Globus pallidus (tissue), 1 donor: ENCODE measurements around the gene KLHDC7A.

Source experiments
- DNase-seq: peaks from one replicate; pipeline ENCODE4 v3.0.0-alpha.2; 2015; ENCODE audit warnings: low spot score

Gene KLHDC7A

DNA sequence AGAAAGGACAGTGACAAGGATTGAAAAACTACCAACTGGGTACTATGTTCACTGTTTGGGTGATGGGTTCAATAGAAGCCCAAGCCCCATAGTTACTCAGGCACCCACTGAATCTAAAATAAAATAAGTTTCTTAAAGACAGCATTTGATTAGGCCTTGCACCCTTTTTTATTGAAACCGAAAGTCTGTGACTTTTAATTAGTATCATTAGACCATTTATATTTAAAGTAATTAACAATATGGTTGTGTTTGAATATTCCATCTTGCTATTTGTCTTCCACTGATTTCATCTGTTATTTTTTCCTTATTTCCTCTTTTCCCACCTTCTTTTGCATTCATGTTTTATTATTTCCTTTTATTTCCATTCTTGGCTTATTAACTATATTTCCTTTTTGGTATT lies 27.4 kb downstream of the KLHDC7A start:
- no peak for DNase-seq

DNA sequence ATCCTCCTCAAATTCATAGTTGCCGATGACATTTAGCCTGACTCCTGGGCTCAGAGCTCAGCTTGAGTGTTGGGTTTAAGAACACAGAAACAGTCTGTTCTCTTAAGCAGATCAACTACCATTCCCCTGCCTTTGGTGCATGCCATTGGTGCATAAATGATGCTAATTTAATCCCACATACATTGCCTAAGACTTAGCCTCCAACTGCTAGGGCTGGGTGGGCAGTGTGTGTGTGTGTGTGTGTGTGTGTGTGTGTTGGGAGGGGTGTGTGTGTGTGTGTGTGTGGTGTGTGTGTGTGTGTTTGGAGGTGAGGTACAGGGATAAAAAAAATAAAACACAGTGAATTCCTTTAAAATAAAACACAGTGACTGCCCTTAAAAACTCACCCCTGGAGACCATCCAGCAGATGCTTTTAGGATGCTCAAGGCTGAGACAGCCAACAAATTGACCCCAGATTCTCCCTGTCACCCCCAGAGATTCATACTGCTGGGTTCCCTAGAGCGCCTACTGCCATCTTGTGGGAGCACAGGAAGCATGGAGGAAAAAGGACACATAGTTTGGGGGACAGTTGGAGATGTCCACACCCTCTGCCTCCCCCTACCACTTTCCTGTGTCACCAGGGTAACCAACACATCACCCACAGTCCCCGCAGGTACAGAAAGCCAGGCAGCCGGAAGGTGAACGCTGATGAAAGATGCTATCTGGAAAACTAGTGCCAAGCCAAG lies 30.6 kb downstream of the KLHDC7A start:
- no peak for DNase-seq

DNA sequence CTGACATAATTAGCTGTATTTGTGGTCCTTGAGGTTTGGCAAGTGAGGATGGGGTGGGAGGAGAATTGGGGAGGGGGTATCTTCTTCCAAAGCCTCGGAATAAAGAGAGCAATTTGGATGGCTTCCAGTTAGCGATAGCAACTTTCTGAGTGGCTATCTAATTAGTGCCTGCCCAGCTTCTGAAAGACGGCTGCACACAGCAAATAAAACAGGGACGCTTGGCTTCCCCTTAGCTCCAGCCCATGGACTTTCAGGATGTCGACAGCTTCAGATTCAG lies 31.1 kb downstream of the KLHDC7A start:
- no peak for DNase-seq

DNA sequence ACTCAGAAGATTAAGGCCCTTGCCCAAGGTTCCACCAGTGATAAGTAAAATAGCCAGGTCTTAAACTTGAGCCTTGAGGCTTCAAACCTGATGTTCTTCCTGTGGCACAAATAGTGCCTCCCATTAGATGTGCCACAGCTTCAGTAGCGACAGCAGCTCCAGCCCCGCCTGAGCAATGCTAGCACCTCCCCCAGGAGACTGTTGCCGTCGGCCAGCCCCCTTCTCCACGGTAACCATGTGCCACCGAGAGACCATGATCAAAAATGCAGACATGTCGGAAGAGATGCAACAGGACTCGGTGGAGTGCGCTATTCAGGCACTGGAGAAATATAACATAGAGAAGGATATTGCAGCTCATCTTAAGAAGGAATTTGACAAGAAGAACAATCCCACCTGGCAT lies 32.2 kb downstream of the KLHDC7A start:
- no peak for DNase-seq

DNA sequence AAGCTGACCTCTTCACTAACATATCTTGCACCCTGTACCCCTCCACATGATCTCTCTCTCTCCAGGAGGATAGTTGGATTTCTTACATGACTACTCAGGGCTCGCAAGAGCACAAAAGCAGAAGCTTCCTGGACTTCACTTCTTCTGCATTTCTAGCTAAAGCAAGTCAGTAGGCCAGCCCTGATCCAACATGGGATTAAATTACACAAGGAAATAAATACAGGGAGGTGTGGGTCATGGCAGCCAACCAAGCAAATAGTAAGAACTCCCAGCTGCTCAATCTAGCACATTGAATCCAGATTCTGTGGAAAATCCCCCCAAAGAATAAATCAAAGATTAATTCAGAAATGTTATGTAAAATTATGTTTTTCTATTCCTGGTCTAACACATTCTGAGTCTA lies 33.3 kb downstream of the KLHDC7A start:
- no peak for DNase-seq

DNA sequence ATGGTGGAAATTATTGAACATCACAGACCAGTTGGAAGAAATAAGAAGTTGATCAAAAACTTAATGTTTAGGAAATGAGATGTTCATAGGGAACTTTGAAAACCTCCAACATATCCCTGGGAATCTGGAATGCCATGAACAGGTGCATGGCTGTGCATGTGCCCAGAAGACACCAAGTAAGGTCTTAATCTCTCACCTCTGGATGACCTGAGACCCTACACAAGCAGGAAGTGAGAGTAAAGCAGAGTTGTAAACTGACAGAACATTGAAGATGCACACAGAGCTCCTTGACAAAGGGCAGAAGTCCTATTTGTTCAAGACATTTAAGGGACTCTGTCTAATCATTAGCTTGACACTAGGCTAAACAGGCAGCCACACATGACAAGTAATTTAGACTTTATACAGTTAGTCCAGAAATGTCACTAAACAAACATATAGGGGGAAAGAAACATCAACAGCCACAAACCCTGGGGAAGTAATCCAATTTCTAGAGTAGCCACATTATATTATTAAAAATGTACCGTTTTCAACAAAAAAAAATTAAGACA lies 34.5 kb downstream of the KLHDC7A start:
- no peak for DNase-seq

DNA sequence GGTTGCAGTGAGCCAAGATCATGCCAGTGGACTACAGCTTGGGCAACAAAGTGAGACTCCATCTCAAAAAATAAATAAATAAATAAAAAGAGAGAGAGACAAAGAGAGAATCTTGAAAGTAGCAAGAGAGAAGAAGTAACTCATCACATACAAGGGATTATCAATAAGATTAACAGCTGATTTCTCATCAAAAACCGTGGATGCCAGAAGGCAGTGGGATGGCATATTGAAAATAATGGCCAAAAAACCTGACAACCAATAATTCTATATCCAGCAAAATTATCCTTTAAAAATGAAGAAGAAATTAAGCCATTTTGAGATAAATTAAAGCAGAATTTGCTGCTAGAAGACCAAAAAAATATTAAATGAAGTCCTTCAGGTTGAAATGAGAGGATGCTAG lies 35.7 kb downstream of the KLHDC7A start:
- DNase-seq, result no peak

DNA sequence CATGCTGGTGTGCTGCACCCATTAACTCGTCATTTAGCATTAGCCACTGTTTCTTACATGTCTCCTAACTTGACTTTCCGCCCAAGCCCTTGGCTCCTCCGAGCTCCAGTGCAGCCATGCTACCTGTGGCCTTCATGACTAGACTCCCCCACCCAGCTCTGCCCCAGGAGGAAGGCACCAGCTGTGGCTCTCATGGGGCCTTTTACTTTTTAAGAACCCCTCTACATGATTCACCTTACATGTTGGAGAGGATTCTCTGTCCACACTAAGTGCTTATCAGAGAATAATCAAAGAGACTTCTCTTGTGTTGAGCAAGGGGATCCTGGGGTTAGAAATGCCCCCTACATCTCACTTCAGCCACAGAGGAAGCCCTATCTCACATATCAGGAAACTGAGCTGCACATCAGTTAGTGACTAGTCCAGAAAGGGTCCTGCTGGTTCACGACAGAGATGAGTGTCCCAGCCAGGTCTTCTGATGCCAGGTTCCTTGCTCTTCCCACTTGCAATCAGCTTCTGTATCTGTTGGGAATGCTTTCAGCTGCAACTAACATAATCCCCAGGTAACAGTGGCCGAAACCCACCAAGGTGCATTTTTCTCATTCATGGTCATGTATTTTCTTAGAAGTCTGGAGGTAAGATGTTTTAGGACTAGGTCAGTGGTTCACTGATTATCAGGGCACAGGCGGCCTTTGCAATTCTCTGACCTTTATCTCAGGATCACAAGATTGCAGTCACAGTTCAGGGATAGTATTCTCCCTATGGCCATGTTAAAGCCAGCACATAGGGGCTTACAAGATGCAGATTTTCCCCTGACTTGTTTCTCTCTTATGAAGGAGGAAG lies 45.9 kb downstream of the KLHDC7A start:
- no peak for DNase-seq

DNA sequence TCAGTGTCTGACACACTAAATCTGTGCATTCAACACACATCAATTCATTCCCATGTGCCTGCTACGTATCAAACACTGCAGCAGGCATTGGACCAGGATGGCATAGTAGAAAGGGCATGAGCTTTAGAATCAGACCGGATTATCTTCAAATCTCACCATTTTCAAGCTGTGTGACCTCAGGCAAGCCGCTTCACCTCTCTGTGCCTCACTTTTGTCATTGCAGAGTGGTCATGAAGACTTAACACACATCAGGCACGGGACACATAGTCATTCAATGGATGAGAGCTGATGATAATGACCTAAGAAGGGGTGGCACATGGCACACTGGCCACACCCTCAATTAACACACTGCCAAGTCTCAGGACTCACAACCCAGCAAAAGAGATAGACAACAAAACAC lies 46.8 kb downstream of the KLHDC7A start:
- no peak for DNase-seq

DNA sequence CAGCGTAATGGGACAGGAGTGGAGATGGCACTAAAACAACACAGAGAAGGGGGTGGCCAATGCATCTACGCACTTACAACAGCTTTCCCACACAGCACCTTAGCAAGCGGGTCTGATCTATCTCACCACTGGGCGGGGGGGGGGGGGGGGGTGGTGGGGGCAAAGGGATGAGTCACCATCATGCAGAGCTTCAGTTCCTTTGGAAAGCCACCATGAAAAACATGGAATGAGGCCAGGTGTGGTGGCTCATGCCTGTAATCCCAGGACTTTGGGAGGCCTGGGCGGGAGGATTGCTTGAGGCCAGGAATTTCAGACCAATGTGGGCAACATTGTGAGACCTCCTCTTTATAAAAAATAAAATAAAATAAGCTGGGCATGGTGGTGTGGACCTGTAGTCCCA lies 47.2 kb downstream of the KLHDC7A start:
- no peak for DNase-seq

DNA sequence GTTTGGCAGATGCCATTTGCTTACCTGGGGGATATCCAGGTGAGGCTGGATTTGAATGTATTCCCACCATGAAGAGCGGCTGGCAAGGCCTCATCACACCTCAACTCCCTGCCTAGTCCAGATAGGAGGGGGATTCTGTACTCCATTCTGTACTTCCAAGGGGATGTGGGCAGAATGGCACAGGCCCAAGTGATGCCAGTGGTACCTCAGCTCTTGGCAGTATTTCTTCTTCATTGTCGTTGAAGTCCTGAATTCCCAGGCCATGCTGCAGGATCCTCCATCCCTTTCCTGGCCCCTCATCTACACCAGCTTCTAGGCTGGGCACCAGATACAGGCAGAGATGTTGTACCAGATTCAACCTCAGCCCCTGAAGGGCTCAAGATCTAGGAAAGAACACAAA lies 47.9 kb downstream of the KLHDC7A start:
- no peak for DNase-seq

DNA sequence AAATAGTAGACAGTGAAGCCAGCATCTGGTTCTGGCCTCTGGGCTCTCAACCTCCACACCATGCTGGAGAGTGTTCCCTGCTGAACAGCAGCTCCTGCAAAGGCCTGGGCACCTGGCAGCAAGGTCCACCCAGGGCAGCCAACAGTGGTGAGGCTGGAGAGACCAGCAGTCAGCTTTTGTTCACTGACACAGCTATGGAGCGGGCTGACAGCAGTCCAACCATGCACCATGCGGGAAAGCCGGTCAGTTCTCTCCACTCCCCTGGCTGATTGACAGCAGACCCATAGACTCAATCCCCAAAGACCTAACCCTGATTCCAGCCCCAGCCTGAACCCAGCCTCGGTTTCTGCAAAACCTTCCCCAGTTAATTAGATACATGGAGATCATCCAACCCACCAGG lies 49.0 kb downstream of the KLHDC7A start:
- DNase-seq, result no peak

DNA sequence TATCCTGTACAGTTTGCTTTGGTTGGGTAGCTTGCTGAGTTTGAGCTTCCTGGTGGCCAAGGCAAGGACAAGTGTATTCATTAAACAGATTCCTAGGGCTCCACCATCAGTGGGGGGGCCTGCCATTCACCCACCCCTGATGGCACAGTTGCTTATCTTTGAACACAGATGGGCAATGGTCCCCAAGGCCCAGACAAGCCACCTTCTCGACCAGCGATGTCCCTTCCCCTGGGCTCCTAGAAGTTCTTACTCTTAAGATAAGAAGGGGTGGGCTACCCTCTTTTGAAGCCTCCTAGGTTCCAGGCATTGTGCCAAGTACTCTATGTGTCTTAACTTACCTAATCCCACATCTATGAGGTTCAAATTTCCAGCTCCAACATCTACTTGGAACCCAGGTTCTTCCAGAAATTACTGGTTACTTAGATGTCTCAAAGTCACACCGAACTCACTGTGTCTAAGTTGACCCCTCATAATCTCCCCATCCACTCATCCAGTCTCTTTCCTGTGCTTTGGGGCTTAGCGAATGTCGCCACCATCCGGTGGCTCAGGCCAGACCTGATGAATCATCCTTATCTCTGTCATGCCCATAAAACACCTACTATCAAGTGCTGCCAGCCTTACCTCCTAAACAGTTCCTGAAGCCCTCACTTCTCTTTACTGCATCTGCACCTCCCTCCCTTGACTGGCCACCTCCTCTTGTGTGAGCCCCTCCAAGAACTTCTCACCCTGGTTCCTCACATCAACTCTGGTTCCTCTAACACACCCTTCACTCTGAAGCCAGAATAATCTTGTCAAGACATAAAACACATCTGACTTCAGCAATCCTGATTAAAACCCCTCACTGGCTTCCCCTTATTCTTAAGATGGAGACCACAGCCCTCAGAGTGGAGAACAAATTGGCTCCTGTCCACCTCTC lies 50.1 kb downstream of the KLHDC7A start:
- DNase-seq, result no peak

DNA sequence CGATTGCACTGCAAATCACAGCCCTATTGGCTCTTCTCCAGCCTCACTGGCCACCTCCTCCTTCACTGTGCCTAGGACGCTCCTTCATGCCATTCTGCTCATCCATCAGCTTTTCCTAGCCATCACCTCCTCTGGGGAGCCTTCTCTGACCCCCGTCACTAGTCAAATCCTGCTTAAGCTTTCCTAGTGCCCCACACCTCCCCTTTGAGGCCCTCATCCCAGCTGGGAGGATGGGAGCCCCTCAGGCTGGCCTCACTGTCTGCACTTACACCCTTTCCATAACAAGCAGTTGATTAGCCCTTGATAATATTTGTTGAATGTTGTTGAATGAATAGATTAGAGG lies 50.7 kb downstream of the KLHDC7A start:
- no peak for DNase-seq

DNA sequence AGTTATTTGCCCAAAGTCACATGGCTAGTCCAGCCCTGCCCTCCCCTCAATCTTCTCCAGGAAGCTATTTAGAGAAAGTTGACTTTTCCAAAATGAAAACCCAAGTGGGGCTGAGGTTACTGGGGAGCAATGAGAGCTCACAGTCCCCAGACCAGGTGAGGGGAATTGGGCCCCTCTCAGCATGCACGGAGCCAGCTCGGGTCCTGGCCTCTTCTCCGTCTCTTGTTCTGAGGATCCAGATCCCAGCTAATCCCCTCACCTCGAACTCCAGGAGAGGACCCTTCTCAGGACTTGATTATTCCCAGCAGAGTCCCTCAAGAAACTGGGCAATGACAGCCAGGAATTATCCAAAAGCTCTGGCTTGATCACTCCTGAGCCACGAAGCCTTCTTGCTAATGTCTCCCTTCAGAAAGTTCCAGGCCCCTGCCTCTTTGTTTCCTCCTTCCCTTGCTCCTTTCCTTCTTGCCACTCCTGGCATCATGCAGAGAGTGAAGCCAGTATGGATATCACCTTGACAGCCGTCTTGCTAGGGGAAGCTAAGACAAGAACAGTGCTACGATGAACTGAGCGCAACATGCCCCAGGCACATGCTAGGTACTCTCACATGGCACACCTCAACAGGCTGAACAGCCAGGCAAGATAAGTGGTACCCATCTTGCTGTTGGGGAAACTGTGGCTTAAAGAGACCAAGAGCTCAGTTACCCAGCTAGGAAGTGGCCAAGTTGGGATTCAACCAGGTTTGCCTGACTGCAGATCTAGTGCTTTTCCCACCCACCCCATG lies 51.9 kb downstream of the KLHDC7A start:
- DNase-seq, result no peak

DNA sequence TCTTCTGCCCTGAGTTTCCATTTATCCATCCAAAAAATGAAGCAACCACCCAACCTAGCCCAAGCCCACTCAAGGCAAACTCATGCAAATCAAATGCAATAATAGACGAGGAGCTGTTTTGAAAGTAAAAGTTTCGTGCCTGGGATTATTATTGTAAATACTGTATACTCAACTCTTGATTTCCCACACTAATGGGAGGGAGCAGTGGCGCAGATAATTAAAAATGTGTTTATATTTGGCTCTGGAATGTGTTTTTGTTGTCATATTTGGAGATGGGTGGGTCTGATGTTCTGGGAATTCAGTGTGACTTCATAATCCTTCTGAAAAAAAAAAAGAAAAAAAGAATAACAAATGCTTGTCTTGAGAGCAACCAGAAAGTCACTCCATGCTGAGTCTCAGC lies 52.5 kb downstream of the KLHDC7A start:
- no peak for DNase-seq

DNA sequence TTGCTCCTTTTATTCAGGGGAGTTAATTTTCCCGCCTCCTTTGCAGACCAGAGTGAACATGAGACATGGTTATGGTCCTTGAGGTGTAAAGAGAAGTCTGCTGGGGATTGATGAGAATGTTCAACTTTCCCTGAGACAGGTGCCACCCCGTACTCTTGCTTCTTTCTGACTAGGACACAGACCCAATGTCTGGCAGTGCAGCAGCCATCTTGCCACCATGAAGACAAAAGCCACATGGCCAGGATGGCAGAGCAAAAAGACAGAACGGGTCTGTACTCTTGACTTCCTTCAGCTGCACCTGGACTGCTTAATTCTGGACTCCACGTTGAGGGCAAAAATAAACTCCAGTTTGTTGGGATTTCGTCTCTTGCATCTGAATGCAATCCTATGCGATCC lies 54.1 kb downstream of the KLHDC7A start:
- DNase-seq, result no peak
